COR-L47 (cell line): ENCODE results near the gene SMIM29.
A peak's percentile ranks its signal among the peaks of the same experiment; 100 is the strongest.

ENCODE experiments used
- DNase-seq: peaks from one replicate; lab custom pipeline; 2025; lab: John Stamatoyannopoulos, UW

The SMIM29 gene

DNA sequence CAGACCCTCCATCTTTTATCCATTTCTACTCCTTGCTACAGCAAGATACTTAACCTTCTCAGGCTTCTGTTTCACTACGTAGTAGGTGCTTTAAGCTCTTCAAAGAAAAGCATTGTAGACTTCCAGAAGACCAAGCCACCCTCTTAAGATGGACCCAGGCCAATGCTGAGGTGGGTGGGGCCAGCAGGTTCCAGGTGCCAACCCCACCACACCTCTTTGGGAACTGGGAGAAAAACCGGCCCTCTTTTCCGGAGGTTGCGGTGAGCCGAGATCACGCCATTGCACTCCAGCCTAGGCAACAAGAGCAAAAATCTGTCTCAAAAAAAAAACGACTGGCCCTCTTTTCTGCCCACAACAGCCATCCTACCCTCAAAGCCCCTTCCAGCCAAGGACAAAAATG, 22.7 kb downstream of the SMIM29 start:
- DNase-seq, result no peak

GRCh38 chr6:34225551-34225950, 23.3 kb downstream of the SMIM29 start:
- no peak for DNase-seq

DNA sequence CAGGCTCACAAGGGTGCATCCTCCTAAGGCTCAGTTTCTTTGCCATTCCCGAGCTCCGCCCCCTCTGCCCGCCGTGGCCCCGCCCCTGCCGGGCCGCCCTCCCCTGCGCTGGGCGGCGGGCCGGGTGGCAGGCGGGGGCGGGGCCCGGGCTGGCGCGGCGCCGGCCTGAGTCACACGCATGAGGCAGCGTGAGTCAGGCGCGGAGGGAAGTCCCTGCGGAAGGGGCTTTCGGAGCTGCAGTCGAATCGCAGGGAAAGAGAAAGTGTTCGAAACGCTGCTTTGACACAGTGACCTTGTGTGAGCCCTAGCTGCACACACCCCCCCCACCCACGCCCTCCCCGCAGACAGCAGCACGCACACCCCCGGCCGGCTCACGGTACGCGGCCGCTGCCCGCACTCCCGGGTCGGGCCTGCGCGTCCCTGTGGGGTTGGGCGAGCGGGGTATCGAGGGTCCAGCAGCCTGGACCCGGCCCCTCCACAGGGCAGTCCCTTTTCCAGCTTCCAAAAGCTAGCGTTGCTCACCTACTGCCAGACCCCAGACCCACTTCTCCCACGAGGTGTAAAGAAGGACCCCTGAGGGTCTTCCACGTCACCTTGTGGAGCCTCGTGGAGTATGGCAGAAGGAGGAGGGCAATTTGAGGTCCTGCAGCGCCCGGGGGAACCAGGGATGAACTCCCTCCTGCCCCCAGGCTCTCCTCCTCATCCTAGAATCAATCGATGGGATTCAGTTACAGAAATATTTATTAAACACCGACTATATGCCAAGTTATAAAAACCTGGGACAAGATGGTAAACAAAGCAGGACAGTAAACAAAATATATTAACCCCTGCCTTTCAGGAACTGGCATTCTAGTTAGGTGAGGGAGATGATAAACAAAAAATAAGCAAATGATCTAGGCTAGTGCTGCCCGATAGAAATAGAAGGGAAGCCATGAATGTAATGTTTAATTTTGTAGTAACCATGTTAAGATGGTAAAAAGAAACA, 24.6 kb downstream of the SMIM29 start:
- peak; percentile 76 for DNase-seq

- no peak for DNase-seq
These were observed 25.3 kb downstream of the SMIM29 start for GRCh38 chr6:34223381-34223955.

DNA sequence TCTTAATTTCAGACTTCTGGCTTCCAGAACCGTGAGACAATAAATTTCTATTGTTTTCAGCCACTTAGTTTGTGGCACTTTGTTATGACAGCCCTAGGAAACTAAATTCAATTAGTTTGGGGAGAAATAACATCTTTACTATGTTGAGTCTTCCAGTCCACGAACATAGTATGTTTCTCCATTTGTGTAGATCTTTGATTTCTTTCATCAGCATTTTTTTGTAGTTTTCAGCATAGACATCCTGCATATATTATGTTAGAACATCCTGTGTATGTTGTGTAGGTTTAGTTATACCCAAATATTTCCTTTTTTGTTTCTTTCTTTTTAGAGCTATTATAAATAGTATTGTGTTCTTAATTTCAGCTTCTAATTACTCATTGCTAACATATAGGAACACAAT, 30.1 kb downstream of the SMIM29 start:
- DNase-seq, result no peak

GRCh38 chr6:34213772-34214171, 35.0 kb downstream of the SMIM29 start:
- DNase-seq, result no peak

GRCh38 chr6:34207695-34208443, 40.9 kb downstream of the SMIM29 start:
- DNase-seq, result no peak

GRCh38 chr6:34206726-34207125, 42.1 kb downstream of the SMIM29 start:
- DNase-seq, result no peak

DNA sequence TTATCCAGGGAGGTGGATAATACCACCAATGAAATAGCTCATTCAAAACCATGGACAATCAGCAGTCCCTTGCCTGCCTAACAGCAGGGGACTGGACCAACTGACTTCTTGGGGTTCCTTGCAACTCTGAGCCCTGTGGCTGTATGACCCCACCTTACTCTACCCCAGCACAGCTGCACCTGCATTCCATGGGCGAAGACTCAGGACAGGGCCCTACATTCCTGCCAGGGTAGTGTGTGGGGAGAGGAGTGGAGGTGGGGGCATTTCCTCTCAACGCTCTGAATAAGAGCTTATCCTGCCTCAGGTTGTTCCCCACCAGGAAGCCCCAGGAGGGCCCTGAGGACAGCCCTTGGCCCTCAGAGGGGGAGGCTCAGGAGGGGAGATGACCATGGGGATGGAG, 42.9 kb downstream of the SMIM29 start:
- DNase-seq, result no peak

- no peak for DNase-seq
These were observed 43.3 kb downstream of the SMIM29 start for GRCh38 chr6:34205466-34205865.

DNA sequence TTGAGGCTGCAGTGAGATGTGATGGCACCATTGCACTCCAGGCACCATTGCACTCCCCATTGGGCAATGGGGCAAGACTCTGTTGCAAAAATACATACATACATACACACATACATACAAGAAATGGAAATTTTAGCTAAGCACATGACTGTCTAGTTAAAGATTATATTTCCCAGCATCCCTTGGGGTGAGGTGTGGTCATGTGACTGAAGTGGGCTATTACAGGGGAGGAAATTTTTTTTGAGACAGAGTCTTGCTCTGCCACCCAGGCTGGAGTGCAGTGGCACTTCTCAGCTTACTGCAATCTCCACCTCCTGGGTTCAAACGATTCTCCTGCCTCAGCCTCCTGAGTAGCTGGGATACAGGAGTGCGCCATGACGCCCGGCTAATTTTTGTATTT, 44.1 kb downstream of the SMIM29 start:
- no peak for DNase-seq

DNA sequence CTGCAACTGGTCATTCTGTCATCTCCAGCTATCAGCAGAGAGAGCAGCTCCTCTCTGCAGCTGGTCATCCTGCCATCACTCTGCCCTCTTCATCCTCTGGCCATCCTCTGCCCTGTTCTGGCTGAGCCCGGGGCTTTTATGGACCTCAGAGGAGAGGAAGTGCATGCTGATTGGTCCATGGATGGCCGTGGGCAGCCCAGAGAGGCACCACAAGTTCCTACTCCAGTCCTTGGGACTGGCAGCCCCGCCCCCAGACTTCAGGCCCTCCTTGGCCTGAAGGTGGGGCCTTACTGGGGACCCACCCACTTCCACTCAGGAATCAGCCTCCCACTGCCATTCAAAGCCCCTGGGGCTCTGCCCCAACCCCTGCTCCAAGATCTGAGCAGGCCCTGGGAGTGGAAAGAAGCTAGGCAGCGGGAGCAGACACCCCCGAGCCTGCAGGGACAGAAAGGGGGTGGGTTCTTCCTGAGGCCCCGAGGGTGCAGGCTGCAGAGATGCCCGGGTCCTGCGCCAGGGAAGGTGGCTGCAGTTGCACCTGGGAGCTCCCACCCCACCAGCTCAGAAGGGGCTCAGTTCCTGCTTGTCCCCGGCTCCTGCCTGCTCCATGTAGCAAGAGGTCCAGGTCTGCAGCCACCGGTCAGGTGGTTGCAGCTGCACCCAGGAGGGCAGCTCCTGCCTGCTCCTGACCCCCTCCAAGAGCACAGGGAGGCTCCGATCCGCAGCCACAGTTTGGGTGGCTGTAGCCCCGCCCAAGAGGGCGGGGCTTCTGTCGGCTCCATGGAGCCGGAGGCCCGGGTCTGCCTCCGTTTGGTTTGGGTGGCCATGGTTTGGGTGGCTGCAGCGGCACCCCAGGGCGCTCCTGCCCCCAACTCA, 46.2 kb downstream of the SMIM29 start:
- no peak for DNase-seq

- no peak for DNase-seq
These were observed 47.2 kb downstream of the SMIM29 start for GRCh38 chr6:34201455-34202107.

DNA sequence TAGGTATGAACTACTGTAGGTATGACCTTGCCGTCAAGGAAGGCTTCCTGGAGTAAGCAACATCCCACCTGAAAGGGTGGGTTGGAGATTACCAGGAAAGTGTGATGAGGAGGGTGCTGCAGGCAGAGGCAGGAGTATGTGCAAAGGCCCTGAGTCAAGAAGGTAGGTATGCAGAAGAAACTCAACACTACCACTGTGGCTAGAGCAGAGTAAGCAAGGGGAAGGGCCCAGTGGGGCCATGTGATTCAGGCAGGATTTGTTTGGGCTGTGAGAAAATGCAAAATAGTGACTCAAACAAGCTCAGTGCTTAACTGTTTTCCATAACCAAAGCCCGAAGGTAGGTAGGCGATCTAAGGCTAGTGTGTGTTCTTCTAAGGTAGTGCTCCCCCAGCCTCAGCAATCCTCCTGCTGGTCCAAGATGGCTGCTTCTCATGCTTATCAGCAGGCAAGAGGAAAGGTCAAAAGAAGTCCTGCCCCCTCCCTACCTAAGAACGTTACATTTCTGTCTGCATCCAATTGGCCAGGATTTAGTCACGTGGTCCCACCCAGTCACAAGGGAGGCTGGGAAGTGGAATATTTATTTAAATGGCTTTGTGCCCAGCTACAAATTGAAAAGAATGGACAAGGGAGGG, 48.4 kb downstream of the SMIM29 start:
- DNase-seq, result no peak

DNA sequence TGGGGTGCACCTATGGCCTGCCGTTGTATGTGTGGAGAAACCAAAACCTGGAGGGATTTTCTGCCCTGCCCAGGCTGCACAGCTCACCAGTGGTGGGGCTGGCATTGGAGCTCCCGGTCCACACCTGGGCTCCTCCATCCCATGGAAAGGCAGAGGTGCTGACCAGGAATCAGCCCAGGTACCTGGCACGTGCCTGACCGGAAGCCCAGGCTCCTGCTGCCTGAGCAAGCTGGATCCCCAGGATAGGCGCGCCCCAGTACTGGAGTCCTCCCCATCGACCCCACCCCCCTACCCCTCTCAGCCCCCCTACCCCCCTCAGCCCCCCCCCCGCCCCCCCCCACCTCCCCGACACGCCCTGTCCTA, 52.0 kb downstream of the SMIM29 start:
- DNase-seq, result no peak
